Measurements from ENCODE around the gene TAS2R38.

Gene TAS2R38

DNA sequence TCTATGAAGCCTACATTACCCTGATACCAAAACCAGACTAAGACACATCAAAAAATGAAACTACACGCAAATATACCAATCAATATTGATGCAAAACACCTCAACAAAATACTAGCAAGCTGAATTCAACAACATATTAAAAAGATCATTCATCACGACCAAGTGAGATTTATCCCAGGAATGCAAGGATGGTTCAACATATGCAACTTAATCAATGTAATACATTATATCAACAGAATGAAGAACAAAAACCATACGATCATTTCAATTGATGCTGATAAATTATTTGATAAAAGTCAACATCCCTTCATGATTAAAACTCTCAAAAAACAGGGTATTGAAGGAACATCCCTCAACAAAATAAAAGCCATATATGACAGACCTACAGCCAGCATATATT, 32.5 kb downstream of the TAS2R38 start:
- H3K23ac ChIP-seq (ENCODE audit: low read length in 2 of 2), result no peak overlapping the region
- no peak overlapping the region for H2AK5ac ChIP-seq (ENCODE audit: low read length, severe bottlenecking)
- H3K4me1 ChIP-seq (ENCODE audit: control insufficient read depth, insufficient read depth, low read depth, low read length), result no peaks in the 10 kb centered on the region
- no peak overlapping the region for H2AFZ ChIP-seq (ENCODE audit: low read depth, low read length)
- H2BK120ac ChIP-seq (ENCODE audit: low read depth, low read length), result no peak overlapping the region
- H3K14ac ChIP-seq (ENCODE audit: low read length in 2 of 2), result no peak overlapping the region
- no peak overlapping the region for H2BK5ac ChIP-seq (ENCODE audit: low read depth, low read length, poor library complexity, severe bottlenecking)
- H3K4ac ChIP-seq (ENCODE audit: low read depth in 1 of 2, low read length in 2 of 2), result no peak overlapping the region
- no peak overlapping the region for H3K9ac ChIP-seq (ENCODE audit: low read length)
- H3K36me3 ChIP-seq (ENCODE audit: control insufficient read depth in 1 of 2, insufficient read depth in 2 of 2, low read depth in 1 of 2, low read length in 2 of 2), result no peaks in the 10 kb centered on the region
- WGBS, result 76% methylated on average over 2 of the region's 3 CpGs
- no peak overlapping the region for H3K4me3 ChIP-seq (ENCODE audit: insufficient read depth in 1 of 2, low read depth in 1 of 2, low read length in 2 of 2)
- H3K27me3 ChIP-seq (ENCODE audit: control insufficient read depth in 1 of 2, insufficient read depth in 1 of 2, low read length in 2 of 2), result no peaks in the 10 kb centered on the region
- H4K8ac ChIP-seq (ENCODE audit: low read length), result no peak overlapping the region
- H2BK12ac ChIP-seq (ENCODE audit: low read length in 2 of 2), result no peak overlapping the region
- no peaks in the 10 kb centered on the region for H3K79me1 ChIP-seq (replicated peaks; ENCODE audit: low read length, poor library complexity, severe bottlenecking)
- peaks cover 22% of the 10 kb centered on the region for H3K9me3 ChIP-seq (ENCODE audit: control insufficient read depth, low read length)
- no peak overlapping the region for H4K91ac ChIP-seq (ENCODE audit: low read length)
- no peak overlapping the region for H3K27ac ChIP-seq (ENCODE audit: low read length, poor library complexity, severe bottlenecking)
- no peak overlapping the region for H3K18ac ChIP-seq (ENCODE audit: low read depth in 1 of 2, low read length in 2 of 2)
- no peak overlapping the region for H3K4me2 ChIP-seq (ENCODE audit: low read length, poor library complexity, severe bottlenecking)
- no peak for DNase-seq
- H2BK15ac ChIP-seq (ENCODE audit: low read depth, poor library complexity, severe bottlenecking), result no peak overlapping the region

DNA sequence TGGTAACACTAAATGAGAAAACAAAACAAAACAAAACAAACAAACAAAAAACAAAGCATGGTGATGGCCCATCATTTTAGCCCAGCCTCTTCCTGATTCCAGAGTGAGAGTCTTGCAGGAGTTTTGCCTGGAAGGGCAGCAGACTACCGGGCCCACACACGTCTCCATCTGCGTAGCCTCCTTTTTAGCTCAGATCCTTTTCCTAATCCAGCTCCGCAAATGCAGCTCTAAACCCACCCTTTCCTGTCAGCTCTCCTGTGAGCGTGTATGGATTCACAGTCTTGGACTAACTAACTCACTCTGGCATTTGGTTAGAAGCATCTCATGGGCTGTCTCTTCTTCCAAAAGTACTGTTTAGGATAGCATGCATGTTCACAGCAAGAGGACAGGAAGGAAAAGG, 43.4 kb downstream of the TAS2R38 start:
- WGBS, result 91% methylated on average over 5 of the region's 5 CpGs
- no peak overlapping the region for H2AFZ ChIP-seq (ENCODE audit: low read depth, low read length)
- H3K4me1 ChIP-seq (ENCODE audit: control insufficient read depth, insufficient read depth, low read depth, low read length), result no peaks in the 10 kb centered on the region
- H2BK15ac ChIP-seq (ENCODE audit: low read depth, poor library complexity, severe bottlenecking), result no peak overlapping the region
- H3K9me3 ChIP-seq (ENCODE audit: control insufficient read depth, low read length), result peaks cover 19% of the 10 kb centered on the region
- DNase-seq, result no peak
- H3K36me3 ChIP-seq (ENCODE audit: control insufficient read depth in 1 of 2, insufficient read depth in 2 of 2, low read depth in 1 of 2, low read length in 2 of 2), result no peaks in the 10 kb centered on the region
- no peak overlapping the region for H3K23ac ChIP-seq (ENCODE audit: low read length in 2 of 2)
- no peak overlapping the region for H2BK12ac ChIP-seq (ENCODE audit: low read length in 2 of 2)
- no peak overlapping the region for H4K8ac ChIP-seq (ENCODE audit: low read length)
- no peak overlapping the region for H3K9ac ChIP-seq (ENCODE audit: low read length)
- no peak overlapping the region for H3K18ac ChIP-seq (ENCODE audit: low read depth in 1 of 2, low read length in 2 of 2)
- no peak overlapping the region for H4K91ac ChIP-seq (ENCODE audit: low read length)
- no peak overlapping the region for H3K4me2 ChIP-seq (ENCODE audit: low read length, poor library complexity, severe bottlenecking)
- H3K4ac ChIP-seq (ENCODE audit: low read depth in 1 of 2, low read length in 2 of 2), result no peak overlapping the region
- H3K27ac ChIP-seq (ENCODE audit: low read length, poor library complexity, severe bottlenecking), result no peak overlapping the region
- H2AK5ac ChIP-seq (ENCODE audit: low read length, severe bottlenecking), result no peak overlapping the region
- H2BK120ac ChIP-seq (ENCODE audit: low read depth, low read length), result no peak overlapping the region
- H3K4me3 ChIP-seq (ENCODE audit: insufficient read depth in 1 of 2, low read depth in 1 of 2, low read length in 2 of 2), result no peak overlapping the region
- H2BK5ac ChIP-seq (ENCODE audit: low read depth, low read length, poor library complexity, severe bottlenecking), result no peak overlapping the region
- no peaks in the 10 kb centered on the region for H3K27me3 ChIP-seq (ENCODE audit: control insufficient read depth in 1 of 2, insufficient read depth in 1 of 2, low read length in 2 of 2)
- no peaks in the 10 kb centered on the region for H3K79me1 ChIP-seq (replicated peaks; ENCODE audit: low read length, poor library complexity, severe bottlenecking)
- H3K14ac ChIP-seq (ENCODE audit: low read length in 2 of 2), result no peak overlapping the region

DNA sequence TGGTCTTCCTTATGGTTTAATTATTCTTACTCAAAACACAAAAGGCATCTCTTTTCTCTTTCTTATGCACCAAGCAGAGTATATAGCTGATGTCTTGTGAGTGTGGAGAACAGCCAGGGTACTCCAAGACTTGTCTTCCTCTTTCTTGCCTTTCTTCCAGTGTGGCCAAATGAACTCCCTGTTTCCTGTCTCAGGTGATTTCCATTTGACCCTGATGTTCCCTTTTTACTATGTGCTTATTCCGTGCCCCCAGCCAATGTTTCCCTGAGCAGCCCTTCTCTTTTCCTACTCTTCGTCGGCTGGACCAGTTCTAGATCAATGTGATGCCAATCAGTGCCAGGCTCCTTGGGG, 44.8 kb downstream of the TAS2R38 start:
- Histone ChIP-seq H4K91ac (ENCODE audit: low read length) (no peak overlapping the region), H3K4ac (ENCODE audit: low read depth in 1 of 2, low read length in 2 of 2) (no peak overlapping the region), H3K9me3 (ENCODE audit: control insufficient read depth, low read length) (peaks cover 19% of the 10 kb centered on the region), H3K4me1 (ENCODE audit: control insufficient read depth, insufficient read depth, low read depth, low read length) (no peaks in the 10 kb centered on the region), H3K27ac (ENCODE audit: low read length, poor library complexity, severe bottlenecking) (no peak overlapping the region), H3K14ac (ENCODE audit: low read length in 2 of 2) (no peak overlapping the region), H2AK5ac (ENCODE audit: low read length, severe bottlenecking) (no peak overlapping the region), H3K79me1 (replicated peaks; ENCODE audit: low read length, poor library complexity, severe bottlenecking) (no peaks in the 10 kb centered on the region), H2BK120ac (ENCODE audit: low read depth, low read length) (no peak overlapping the region), H2BK12ac (ENCODE audit: low read length in 2 of 2) (no peak overlapping the region), H3K27me3 (ENCODE audit: control insufficient read depth in 1 of 2, insufficient read depth in 1 of 2, low read length in 2 of 2) (no peaks in the 10 kb centered on the region), H4K8ac (ENCODE audit: low read length) (no peak overlapping the region), H3K23ac (ENCODE audit: low read length in 2 of 2) (no peak overlapping the region), H2BK15ac (ENCODE audit: low read depth, poor library complexity, severe bottlenecking) (no peak overlapping the region), H3K9ac (ENCODE audit: low read length) (no peak overlapping the region), H2AFZ (ENCODE audit: low read depth, low read length) (no peak overlapping the region), H3K4me3 (ENCODE audit: insufficient read depth in 1 of 2, low read depth in 1 of 2, low read length in 2 of 2) (no peak overlapping the region), H3K4me2 (ENCODE audit: low read length, poor library complexity, severe bottlenecking) (no peak overlapping the region), H3K18ac (ENCODE audit: low read depth in 1 of 2, low read length in 2 of 2) (no peak overlapping the region), H2BK5ac (ENCODE audit: low read depth, low read length, poor library complexity, severe bottlenecking) (no peak overlapping the region), H3K36me3 (ENCODE audit: control insufficient read depth in 1 of 2, insufficient read depth in 2 of 2, low read depth in 1 of 2, low read length in 2 of 2) (no peaks in the 10 kb centered on the region)
- no peak for DNase-seq
- WGBS, result 85% methylated on average over 3 of the region's 3 CpGs

DNA sequence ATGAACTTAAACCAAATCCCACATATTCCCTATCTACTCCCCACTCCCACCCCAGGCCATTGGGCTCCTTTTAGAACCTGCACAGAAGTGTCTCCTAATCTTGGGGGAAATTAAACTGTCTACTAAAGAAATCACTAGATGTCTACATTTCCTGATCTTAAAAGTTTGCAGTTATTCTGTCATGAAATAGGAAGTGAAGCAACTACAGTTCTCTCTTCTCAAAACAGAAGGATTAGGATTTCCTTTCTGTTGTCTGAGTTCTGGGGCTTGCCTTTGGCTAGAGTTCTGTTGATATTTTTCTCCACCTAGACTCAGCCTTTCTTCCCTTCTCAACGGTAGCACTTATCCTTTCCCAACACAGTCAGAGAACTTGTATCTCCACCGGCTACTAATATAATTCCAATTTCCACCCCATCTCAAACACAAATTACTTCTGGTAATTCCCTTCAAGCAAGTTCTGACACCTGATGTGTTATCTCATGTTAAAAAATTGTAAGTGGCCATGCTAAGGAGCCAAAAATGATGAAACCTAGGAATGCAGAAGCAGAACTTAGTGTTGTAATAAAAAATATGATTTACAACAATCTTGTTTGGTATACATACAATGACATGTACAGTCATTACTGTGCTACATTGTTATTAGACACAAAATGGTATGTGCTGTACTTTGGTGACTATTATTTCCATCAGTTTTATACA, 45.3 kb downstream of the TAS2R38 start:
- Histone ChIP-seq H2BK15ac (ENCODE audit: low read depth, poor library complexity, severe bottlenecking) (no peak overlapping the region), H4K91ac (ENCODE audit: low read length) (no peak overlapping the region), H2BK5ac (ENCODE audit: low read depth, low read length, poor library complexity, severe bottlenecking) (no peak overlapping the region), H3K14ac (ENCODE audit: low read length in 2 of 2) (no peak overlapping the region), H3K4me2 (ENCODE audit: low read length, poor library complexity, severe bottlenecking) (no peak overlapping the region), H2BK12ac (ENCODE audit: low read length in 2 of 2) (no peak overlapping the region), H3K4ac (ENCODE audit: low read depth in 1 of 2, low read length in 2 of 2) (no peak overlapping the region), H3K9me3 (ENCODE audit: control insufficient read depth, low read length) (peaks cover 19% of the 10 kb centered on the region), H3K36me3 (ENCODE audit: control insufficient read depth in 1 of 2, insufficient read depth in 2 of 2, low read depth in 1 of 2, low read length in 2 of 2) (no peaks in the 10 kb centered on the region), H3K27ac (ENCODE audit: low read length, poor library complexity, severe bottlenecking) (no peak overlapping the region), H3K9ac (ENCODE audit: low read length) (no peak overlapping the region), H3K27me3 (ENCODE audit: control insufficient read depth in 1 of 2, insufficient read depth in 1 of 2, low read length in 2 of 2) (no peaks in the 10 kb centered on the region), H3K18ac (ENCODE audit: low read depth in 1 of 2, low read length in 2 of 2) (no peak overlapping the region), H3K4me3 (ENCODE audit: insufficient read depth in 1 of 2, low read depth in 1 of 2, low read length in 2 of 2) (no peak overlapping the region), H2AK5ac (ENCODE audit: low read length, severe bottlenecking) (no peak overlapping the region), H2BK120ac (ENCODE audit: low read depth, low read length) (no peak overlapping the region), H3K79me1 (replicated peaks; ENCODE audit: low read length, poor library complexity, severe bottlenecking) (no peaks in the 10 kb centered on the region), H3K23ac (ENCODE audit: low read length in 2 of 2) (no peak overlapping the region), H2AFZ (ENCODE audit: low read depth, low read length) (no peak overlapping the region), H3K4me1 (ENCODE audit: control insufficient read depth, insufficient read depth, low read depth, low read length) (no peaks in the 10 kb centered on the region), H4K8ac (ENCODE audit: low read length) (no peak overlapping the region)
- no peak for DNase-seq
- 100% methylated on average over 2 of the region's 2 CpGs for WGBS

Data from mesenchymal stem cell (in vitro differentiated cells and primary cell).